ENCODE data around the gene PPP1R13L. TPM values are rescaled to one million over a fixed set of nuclear protein-coding genes. Genes with fewer than 3 reads are reported as not detected.
"Not testable (repeated sequence)": the region's sequence is repeated elsewhere in the genome, so short reads cannot be mapped to it uniquely, and the experiment has no call there.

The PPP1R13L gene
- total RNA-seq, 4 donors from 2014 or later = 257 to 851 (median 501) TPM

DNA sequence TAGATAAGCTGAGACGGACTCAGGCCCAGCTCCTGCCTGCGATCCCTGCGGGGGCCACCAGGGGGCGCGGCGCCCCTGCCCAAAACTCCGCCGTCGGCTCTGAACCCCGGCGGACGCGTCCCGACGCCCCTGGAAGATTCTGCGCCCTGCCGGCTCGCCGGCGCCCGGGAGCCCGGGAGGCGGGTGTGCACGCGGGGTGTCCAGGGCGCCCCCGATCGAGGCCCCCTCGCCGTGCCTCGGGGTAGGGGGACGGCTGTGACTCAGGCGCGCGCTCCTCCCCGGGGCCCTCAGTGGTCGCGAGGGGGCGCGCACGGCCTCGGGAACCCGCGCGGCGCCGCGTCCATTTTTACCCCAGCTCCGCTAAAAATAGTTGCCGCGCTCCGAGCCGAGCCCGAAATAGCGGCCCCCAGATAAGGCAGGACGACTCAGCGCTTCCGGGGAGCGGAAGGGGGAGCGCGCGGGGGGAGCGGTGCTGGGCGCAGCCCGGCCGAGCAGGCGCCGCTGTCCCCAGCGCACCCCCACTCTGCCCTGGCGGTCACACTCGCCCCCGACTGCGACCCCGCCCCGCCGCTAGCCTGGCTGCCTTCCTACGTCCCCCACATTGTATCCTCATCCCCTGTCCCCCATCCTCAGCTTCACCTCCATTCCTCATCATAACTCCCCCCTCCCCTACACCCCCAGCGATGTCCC is 34.8 kb upstream of the PPP1R13L start:
- 1% methylated on average over 24 to 57 of the region's 78 CpGs for WGBS, 2 donors
- intact Hi-C loops (cut with DNase I; ENCODE audit: low total_unique reads) = loop anchor here (2.0 kb wide), 1 partner anchor 35 kb away; no protein-coding TSS in a partner anchor
- peak in 1 of 2 donors; percentile 97 for DNase-seq (ENCODE audit: low spot score in 2 of 2)
- H3K4me3 ChIP-seq (ENCODE audit: low read depth, poor library complexity, severe bottlenecking) = peak overlapping the region; percentile 16
- TF ChIP-seq, protein P1, sequence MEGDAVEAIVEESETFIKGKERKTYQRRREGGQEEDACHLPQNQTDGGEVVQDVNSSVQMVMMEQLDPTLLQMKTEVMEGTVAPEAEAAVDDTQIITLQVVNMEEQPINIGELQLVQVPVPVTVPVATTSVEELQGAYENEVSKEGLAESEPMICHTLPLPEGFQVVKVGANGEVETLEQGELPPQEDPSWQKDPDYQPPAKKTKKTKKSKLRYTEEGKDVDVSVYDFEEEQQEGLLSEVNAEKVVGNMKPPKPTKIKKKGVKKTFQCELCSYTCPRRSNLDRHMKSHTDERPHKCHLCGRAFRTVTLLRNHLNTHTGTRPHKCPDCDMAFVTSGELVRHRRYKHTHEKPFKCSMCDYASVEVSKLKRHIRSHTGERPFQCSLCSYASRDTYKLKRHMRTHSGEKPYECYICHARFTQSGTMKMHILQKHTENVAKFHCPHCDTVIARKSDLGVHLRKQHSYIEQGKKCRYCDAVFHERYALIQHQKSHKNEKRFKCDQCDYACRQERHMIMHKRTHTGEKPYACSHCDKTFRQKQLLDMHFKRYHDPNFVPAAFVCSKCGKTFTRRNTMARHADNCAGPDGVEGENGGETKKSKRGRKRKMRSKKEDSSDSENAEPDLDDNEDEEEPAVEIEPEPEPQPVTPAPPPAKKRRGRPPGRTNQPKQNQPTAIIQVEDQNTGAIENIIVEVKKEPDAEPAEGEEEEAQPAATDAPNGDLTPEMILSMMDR (IDR thresholded peaks at IDR 0.05) = peak in 1 of 3 donors; percentile 78
- no peak for TF ChIP-seq POLR2A (IDR thresholded peaks at IDR 0.05)

DNA sequence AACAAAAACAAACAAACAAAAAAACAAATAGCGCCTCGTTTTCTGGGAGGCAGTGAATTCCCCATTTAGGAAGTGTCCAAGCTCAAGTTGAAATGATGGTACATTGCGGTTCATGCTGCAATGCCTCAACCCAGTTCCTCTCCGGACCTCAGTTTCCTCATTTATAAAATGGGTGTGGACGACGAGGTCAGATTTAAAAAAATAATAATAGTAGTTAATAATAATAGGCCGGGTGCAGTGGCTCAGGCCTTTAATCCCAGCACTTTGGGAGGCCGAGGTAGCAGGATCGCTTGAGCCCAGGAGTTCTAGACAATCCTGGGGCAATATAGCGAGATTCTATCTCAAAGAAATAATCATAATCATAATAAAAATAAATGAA is 34.3 kb upstream of the PPP1R13L start:
- intact Hi-C loops (cut with DNase I; ENCODE audit: low total_unique reads) = no loop called here
- TF ChIP-seq, protein P1 (IDR thresholded peaks at IDR 0.05) = no peak
- TF ChIP-seq POLR2A (IDR thresholded peaks at IDR 0.05) = no peak
- WGBS, 2 donors = 35 to 40% methylated on average over 10 of the region's 10 CpGs
- no peak overlapping the region for H3K4me3 ChIP-seq (ENCODE audit: low read depth, poor library complexity, severe bottlenecking)
- no peak for DNase-seq (ENCODE audit: low spot score in 2 of 2)

GRCh38 chr19:45437328-45437727 is 32.5 kb upstream of the PPP1R13L start:
- WGBS, 2 donors = 93 to 94% methylated on average over 3 of the region's 3 CpGs
- H3K4me3 ChIP-seq (ENCODE audit: low read depth, poor library complexity, severe bottlenecking) = no peak overlapping the region
- DNase-seq (ENCODE audit: low spot score in 2 of 2) = no peak
- TF ChIP-seq, protein P1 (IDR thresholded peaks at IDR 0.05) = no peak
- TF ChIP-seq POLR2A (IDR thresholded peaks at IDR 0.05) = no peak
- intact Hi-C loops (cut with DNase I; ENCODE audit: low total_unique reads) = no loop called here

GRCh38 chr19:45432543-45432942 is 27.7 kb upstream of the PPP1R13L start:
- 95% methylated on average over 8 of the region's 8 CpGs for WGBS, 2 donors
- intact Hi-C loops (cut with DNase I; ENCODE audit: low total_unique reads); H3K4me3 ChIP-seq (ENCODE audit: low read depth, poor library complexity, severe bottlenecking): not testable (repeated sequence)

GRCh38 chr19:45431008-45431407 is 26.1 kb upstream of the PPP1R13L start:
- H3K4me3 ChIP-seq (ENCODE audit: low read depth, poor library complexity, severe bottlenecking); DNase-seq (ENCODE audit: low spot score in 2 of 2); intact Hi-C loops (cut with DNase I; ENCODE audit: low total_unique reads): not testable (repeated sequence)
- WGBS, 2 donors = 60% methylated on average over 9 of the region's 9 CpGs

More at GRCh38 chr19:45432543-45432942, 27.7 kb upstream of the PPP1R13L start:
- not testable (repeated sequence) for DNase-seq (ENCODE audit: low spot score in 2 of 2)

- H3K4me3 ChIP-seq (ENCODE audit: low read depth, poor library complexity, severe bottlenecking); intact Hi-C loops (cut with DNase I; ENCODE audit: low total_unique reads); DNase-seq (ENCODE audit: low spot score in 2 of 2): not testable (repeated sequence)
- 81 to 83% methylated on average over 11 of the region's 11 CpGs for WGBS, 2 donors
These were observed 25.0 kb upstream of the PPP1R13L start for GRCh38 chr19:45429896-45430295.

- DNase-seq (ENCODE audit: low spot score in 2 of 2) = no peak
These were observed 23.7 kb upstream of the PPP1R13L start for GRCh38 chr19:45428384-45429231.

More at GRCh38 chr19:45428384-45429231, 23.7 kb upstream of the PPP1R13L start:
- TF ChIP-seq, protein P1 (IDR thresholded peaks at IDR 0.05) = no peak
- TF ChIP-seq POLR2A (IDR thresholded peaks at IDR 0.05) = no peak
- WGBS, 2 donors = 3 to 4% methylated on average over 59 to 65 of the region's 73 CpGs
- peak overlapping the region; percentile 26 for H3K4me3 ChIP-seq (ENCODE audit: low read depth, poor library complexity, severe bottlenecking)
- intact Hi-C loops (cut with DNase I; ENCODE audit: low total_unique reads) = no loop called here
